Skeletal muscle satellite cell (primary cell): ENCODE results near the gene ADPRHL1.
A peak's percentile ranks its signal among the peaks of the same experiment; 100 is the strongest.

Experiments
- H3K27me3 ChIP-seq: 2 replicates; pipeline ENCODE4 v1.7.0; 2013; ENCODE audit warnings: low read length; ENCODE audit not compliant: control insufficient read depth, insufficient read depth
- H3K36me3 ChIP-seq: 2 replicates; pipeline ENCODE4 v1.7.0; 2013; ENCODE audit warnings: mild to moderate bottlenecking, control low read depth, low read length; ENCODE audit not compliant: insufficient read depth
- H3K4me1 ChIP-seq: 2 replicates; pipeline ENCODE4 v1.7.0; 2013; ENCODE audit warnings: low read length; ENCODE audit not compliant: control insufficient read depth, insufficient read depth
- H3K4me2 ChIP-seq: 2 replicates; pipeline ENCODE4 v1.7.0; 2013; ENCODE audit warnings: mild to moderate bottlenecking, low read length
- H3K4me3 ChIP-seq: 2 replicates; pipeline ENCODE4 v1.7.0; 2013; ENCODE audit warnings: low read length
- H3K9ac ChIP-seq: 2 replicates; pipeline ENCODE4 v1.7.0; 2013; ENCODE audit warnings: mild to moderate bottlenecking, low read depth, low read length, moderate library complexity
- H3K9me3 ChIP-seq: replicated peaks from 2 replicates; pipeline ENCODE4 v1.7.0; 2013; ENCODE audit warnings: mild to moderate bottlenecking, control low read depth, low read length

The ADPRHL1 gene

GRCh38 chr13:113490496-113491417 is 37.5 kb upstream of the ADPRHL1 start, which contains the start of gene DCUN1D2:
DCUN1D2 (minus strand) TSS chr13:113490711; CDS start chr13:113490669, 42 bp downstream.
- H3K4me1 ChIP-seq, result peaks cover 48% of the 10 kb centered on the region
- peaks cover 5% of the 10 kb centered on the region for H3K36me3 ChIP-seq
- no peaks in the 10 kb centered on the region for H3K27me3 ChIP-seq
- H3K9ac ChIP-seq, result peak within 1 kb of the TSS; percentile 96
- peak within 1 kb of the TSS; percentile 99 for H3K4me2 ChIP-seq
- H3K4me3 ChIP-seq, result peak within 1 kb of the TSS; percentile 84
- H3K9me3 ChIP-seq, result no peaks in the 10 kb centered on the region

GRCh38 chr13:113489549-113490495 is 36.5 kb upstream of the ADPRHL1 start:
- peaks cover 44% of the 10 kb centered on the region for H3K4me1 ChIP-seq
- H3K4me3 ChIP-seq, result peak overlapping the region; percentile 84
- no peaks in the 10 kb centered on the region for H3K9me3 ChIP-seq

GRCh38 chr13:113489171-113489548 is 35.9 kb upstream of the ADPRHL1 start:
- Histone ChIP-seq H3K4me1 (peaks cover 41% of the 10 kb centered on the region), H3K27me3 (no peaks in the 10 kb centered on the region), H3K9ac (peak overlapping the region; percentile 96), H3K4me2 (peak overlapping the region; percentile 99), H3K9me3 (no peaks in the 10 kb centered on the region), H3K36me3 (no peaks in the 10 kb centered on the region), H3K4me3 (peak overlapping the region; percentile 84)

More at GRCh38 chr13:113489549-113490495, 36.5 kb upstream of the ADPRHL1 start:
- H3K4me2 ChIP-seq, result peak overlapping the region; percentile 99
- no peaks in the 10 kb centered on the region for H3K36me3 ChIP-seq
- peak overlapping the region; percentile 96 for H3K9ac ChIP-seq
- no peaks in the 10 kb centered on the region for H3K27me3 ChIP-seq

- Histone ChIP-seq H3K27me3 (no peaks in the 10 kb centered on the region), H3K36me3 (no peaks in the 10 kb centered on the region), H3K4me2 (peak overlapping the region; percentile 99), H3K4me1 (peaks cover 33% of the 10 kb centered on the region), H3K4me3 (no peak overlapping the region), H3K9me3 (no peaks in the 10 kb centered on the region), H3K9ac (no peak overlapping the region)
These were observed 35.0 kb upstream of the ADPRHL1 start for GRCh38 chr13:113488283-113488682.

- Histone ChIP-seq H3K27me3 (no peaks in the 10 kb centered on the region), H3K4me3 (no peak overlapping the region), H3K4me2 (no peak overlapping the region), H3K4me1 (peaks cover 19% of the 10 kb centered on the region), H3K9me3 (no peaks in the 10 kb centered on the region), H3K36me3 (no peaks in the 10 kb centered on the region), H3K9ac (no peak overlapping the region)
These were observed 33.4 kb upstream of the ADPRHL1 start for GRCh38 chr13:113486698-113487097.

GRCh38 chr13:113485545-113485944 is 32.3 kb upstream of the ADPRHL1 start:
- no peak overlapping the region for H3K4me2 ChIP-seq
- peaks cover 19% of the 10 kb centered on the region for H3K4me1 ChIP-seq
- no peak overlapping the region for H3K4me3 ChIP-seq
- no peaks in the 10 kb centered on the region for H3K36me3 ChIP-seq
- H3K27me3 ChIP-seq, result no peaks in the 10 kb centered on the region
- no peak overlapping the region for H3K9ac ChIP-seq
- no peaks in the 10 kb centered on the region for H3K9me3 ChIP-seq

GRCh38 chr13:113483504-113484293 is 30.4 kb upstream of the ADPRHL1 start:
- H3K4me2 ChIP-seq, result no peak overlapping the region
- H3K9ac ChIP-seq, result no peak overlapping the region
- peaks cover 13% of the 10 kb centered on the region for H3K36me3 ChIP-seq
- H3K27me3 ChIP-seq, result no peaks in the 10 kb centered on the region
- no peak overlapping the region for H3K4me3 ChIP-seq
- peaks cover 10% of the 10 kb centered on the region for H3K4me1 ChIP-seq
- no peaks in the 10 kb centered on the region for H3K9me3 ChIP-seq

- Histone ChIP-seq H3K4me2 (no peak overlapping the region), H3K9ac (no peak overlapping the region), H3K36me3 (peaks cover 15% of the 10 kb centered on the region), H3K4me1 (peaks cover 4% of the 10 kb centered on the region), H3K4me3 (no peak overlapping the region), H3K9me3 (no peaks in the 10 kb centered on the region), H3K27me3 (no peaks in the 10 kb centered on the region)
These were observed 29.8 kb upstream of the ADPRHL1 start for GRCh38 chr13:113483081-113483480.

- Histone ChIP-seq H3K4me2 (no peak overlapping the region), H3K4me3 (no peak overlapping the region), H3K4me1 (no peaks in the 10 kb centered on the region), H3K27me3 (no peaks in the 10 kb centered on the region), H3K36me3 (peaks cover 47% of the 10 kb centered on the region), H3K9ac (no peak overlapping the region), H3K9me3 (no peaks in the 10 kb centered on the region)
These were observed 25.9 kb upstream of the ADPRHL1 start for GRCh38 chr13:113479179-113479578.

GRCh38 chr13:113477724-113478123 is 24.4 kb upstream of the ADPRHL1 start:
- Histone ChIP-seq H3K36me3 (peaks cover 58% of the 10 kb centered on the region), H3K9ac (no peak overlapping the region), H3K9me3 (no peaks in the 10 kb centered on the region), H3K4me2 (no peak overlapping the region), H3K27me3 (no peaks in the 10 kb centered on the region), H3K4me3 (no peak overlapping the region), H3K4me1 (no peaks in the 10 kb centered on the region)
